H1 (cell line): Measurements from ENCODE around the gene TARS3. TPM values are rescaled to one million over a fixed set of nuclear protein-coding genes. Genes with fewer than 3 reads are reported as not detected.

Experiments
- CTCF ChIA-PET: fragments of 300-600 bp; sonication (Branson Sonifier 250); formaldehyde crosslinking; loops from one replicate; lab custom pipeline; 2021; ENCODE audit not compliant: partially characterized antibody; lab: Charles Lee
- POLR2A ChIA-PET: fragments of 300-600 bp; sonication (Branson Sonifier 250); formaldehyde crosslinking; loops from one replicate; lab custom pipeline; 2021; ENCODE audit warnings: inconsistent platforms; ENCODE audit not compliant: partially characterized antibody; lab: Charles Lee
- DNase-seq, 2 experiments: peaks; one replicate each; pipeline versions ENCODE4 v3.0.0 to v3.0.0-alpha.2; 2010 to 2022; ENCODE audit warnings: low spot score in 2 of 2, low read depth in 1 of 2, mixed read lengths in 1 of 2
- FAIRE-seq: peaks from 2 replicates; lab custom pipeline; 2011; peaks lifted over from hg19 to GRCh38; lab: Jason Lieb, UNC
- H2AFZ ChIP-seq: 2 replicates; pipeline ENCODE4 v1.8.1; 2012; ENCODE audit warnings: low read length, inconsistent platforms
- H2AK5ac ChIP-seq: 2 replicates; pipeline ENCODE4 v1.6.1; 2013; ENCODE audit warnings: low read depth, low read length
- H2BK120ac ChIP-seq: replicated peaks from 2 replicates; pipeline ENCODE3; 2013; ENCODE audit warnings: low read depth, low read length, inconsistent platforms
- H2BK12ac ChIP-seq: 2 replicates; pipeline ENCODE4 v1.6.1; 2013; ENCODE audit warnings: low read depth, low read length
- H2BK15ac ChIP-seq: 2 replicates; pipeline ENCODE4 v1.6.1; 2013; ENCODE audit warnings: low read length
- H2BK20ac ChIP-seq: 2 replicates; pipeline ENCODE4 v1.6.1; 2013; ENCODE audit warnings: low read length
- H2BK5ac ChIP-seq: 2 replicates; pipeline ENCODE4 v1.6.1; 2013; ENCODE audit warnings: low read depth, low read length
- H3K14ac ChIP-seq: 2 replicates; pipeline ENCODE4 v1.6.1; 2013; ENCODE audit warnings: inconsistent platforms; ENCODE audit not compliant: insufficient read length
- H3K18ac ChIP-seq: 2 replicates; pipeline ENCODE4 v1.6.1; 2013; ENCODE audit warnings: low read length; ENCODE audit errors: extremely low read depth
- H3K23ac ChIP-seq: 2 replicates; pipeline ENCODE4 v1.6.1; 2013; ENCODE audit warnings: inconsistent platforms; ENCODE audit not compliant: insufficient read length
- H3K23me2 ChIP-seq: 2 replicates; pipeline ENCODE4 v1.6.1; 2013; ENCODE audit warnings: low read depth, low read length
- H3K27ac ChIP-seq: 2 replicates; pipeline ENCODE4 v1.6.1; 2011; ENCODE audit warnings: low read depth, low read length, inconsistent platforms
- H3K27me3 ChIP-seq, 4 experiments: replicated peaks in 1 of 4; 1 replicate in 1 of 4; 2 replicates in 3 of 4; pipeline versions ENCODE4 v1.6.1 to v1.8.1; 2011 to 2013; ENCODE audit warnings: low read length in 3 of 4, mild to moderate bottlenecking in 3 of 4, inconsistent platforms in 2 of 4, mixed read lengths in 2 of 4, moderate library complexity in 1 of 4; ENCODE audit not compliant: control insufficient read depth in 3 of 4, insufficient read depth in 3 of 4; ENCODE audit errors: extremely low read depth in 1 of 4
- H3K36me3 ChIP-seq, 4 experiments: 2 replicates each; pipeline versions ENCODE4 v1.6.1 to v1.8.1; 2011 to 2013; ENCODE audit warnings: mild to moderate bottlenecking in 4 of 4, low read length in 3 of 4, moderate library complexity in 2 of 4, control low read depth in 1 of 4, inconsistent platforms in 1 of 4; ENCODE audit not compliant: insufficient read depth in 4 of 4, control insufficient read depth in 2 of 4
- H3K4ac ChIP-seq: replicated peaks from 2 replicates; pipeline ENCODE3; 2013; ENCODE audit warnings: low read length, low read depth, mixed read lengths, inconsistent platforms; ENCODE audit not compliant: insufficient read length
- H3K4me1 ChIP-seq, 4 experiments: replicated peaks in 1 of 4; 1 replicate in 1 of 4; 2 replicates in 3 of 4; pipeline versions ENCODE4 v1.6.1 to v1.8.1; 2011 to 2013; ENCODE audit warnings: low read length in 3 of 4, inconsistent platforms in 2 of 4, mixed read lengths in 1 of 4; ENCODE audit not compliant: insufficient read depth in 4 of 4, control insufficient read depth in 3 of 4
- H3K4me2 ChIP-seq, 2 experiments: 2 replicates each; pipeline versions ENCODE4 v1.6.1 to v1.8.1; 2011 to 2013; ENCODE audit warnings: low read depth in 2 of 2, low read length in 2 of 2, control low read depth in 1 of 2, inconsistent platforms in 1 of 2, mild to moderate bottlenecking in 1 of 2; ENCODE audit not compliant: insufficient read depth in 1 of 2
- H3K4me3 ChIP-seq, 4 experiments: fragments of 200-600, 300-600 bp in 1 of 4; sonication (generic), shearing (Covaris generic), sonication (Bioruptor Twin) in 1 of 4; 2 replicates each; pipeline versions ENCODE4 v1.5.1 to v1.8.1; 2011 to 2016; ENCODE audit warnings: low read length in 4 of 4, low read depth in 3 of 4, control low read depth in 2 of 4, inconsistent platforms in 2 of 4, mild to moderate bottlenecking in 2 of 4, mixed read lengths in 1 of 4, moderate library complexity in 1 of 4; ENCODE audit not compliant: insufficient read depth in 2 of 4; ENCODE audit errors: extremely low read depth in 1 of 4
- H3K56ac ChIP-seq: replicated peaks from 2 replicates; pipeline ENCODE3; 2013; ENCODE audit warnings: low read depth, mild to moderate bottlenecking, mixed read lengths, low read length, inconsistent platforms; ENCODE audit not compliant: insufficient read length
- H3K79me1 ChIP-seq: 2 replicates; pipeline ENCODE4 v1.6.1; 2013; ENCODE audit warnings: low read depth, low read length, control low read depth
- H3K79me2 ChIP-seq, 2 experiments: 2 replicates each; pipeline versions ENCODE4 v1.6.1 to v1.8.1; 2012 to 2013; ENCODE audit warnings: low read length in 2 of 2, mild to moderate bottlenecking in 2 of 2, inconsistent platforms in 1 of 2; ENCODE audit not compliant: insufficient read depth in 2 of 2, control insufficient read depth in 1 of 2
- H3K9ac ChIP-seq, 4 experiments: replicated peaks in 1 of 4; 1 replicate in 1 of 4; 2 replicates in 3 of 4; pipeline versions ENCODE4 v1.6.1 to v1.8.1; 2011 to 2013; ENCODE audit warnings: low read depth in 3 of 4, low read length in 3 of 4, control low read depth in 2 of 4, mild to moderate bottlenecking in 2 of 4, moderate library complexity in 2 of 4, inconsistent platforms in 1 of 4; ENCODE audit errors: extremely low read depth in 1 of 4
- H3K9me3 ChIP-seq, 2 experiments: 2 replicates each; pipeline versions ENCODE4 v1.6.1 to v1.8.1; 2012 to 2013; ENCODE audit warnings: mild to moderate bottlenecking in 2 of 2, moderate library complexity in 2 of 2, control low read depth in 1 of 2, inconsistent platforms in 1 of 2, low read depth in 1 of 2, low read length in 1 of 2, mixed read lengths in 1 of 2; ENCODE audit not compliant: insufficient read depth in 2 of 2
- H4K20me1 ChIP-seq, 2 experiments: replicated peaks in 1 of 2; 2 replicates each; pipeline versions ENCODE3 to v1.8.1; 2011 to 2013; ENCODE audit warnings: inconsistent platforms in 2 of 2, low read length in 2 of 2, mild to moderate bottlenecking in 1 of 2; ENCODE audit not compliant: insufficient read depth in 2 of 2, control insufficient read depth in 1 of 2
- H4K5ac ChIP-seq: 2 replicates; pipeline ENCODE4 v1.6.1; 2013; ENCODE audit warnings: low read length, low read depth, mixed read lengths, inconsistent platforms; ENCODE audit not compliant: insufficient read length
- H4K8ac ChIP-seq: 2 replicates; pipeline ENCODE4 v1.8.0; 2013; ENCODE audit warnings: mild to moderate bottlenecking, moderate library complexity, low read length, inconsistent platforms; ENCODE audit not compliant: insufficient read depth; ENCODE audit errors: extremely low read depth
- H4K91ac ChIP-seq: replicated peaks from 2 replicates; pipeline ENCODE3; 2013; ENCODE audit warnings: low read length, mixed read lengths, inconsistent platforms; ENCODE audit not compliant: insufficient read length
- CHD1 ChIP-seq: IDR thresholded peaks from 2 replicates; pipeline ENCODE4 v1.6.1; 2012; ENCODE audit warnings: low read depth, low read length, improper control_type of control experiment
- EP300 ChIP-seq, 2 experiments: IDR thresholded peaks; 1 replicate in 1 of 2; 2 replicates in 1 of 2; pipeline ENCODE4 v1.6.1; 2011 to 2012; ENCODE audit warnings: low read depth in 2 of 2, low read length in 2 of 2, mild to moderate bottlenecking in 2 of 2, borderline replicate concordance in 1 of 2, inconsistent platforms in 1 of 2, moderate library complexity in 1 of 2
- NRF1 ChIP-seq: IDR thresholded peaks from 2 replicates; pipeline ENCODE4 v1.6.1; 2011; ENCODE audit warnings: mild to moderate bottlenecking, low read depth, low read length, improper control_type of control experiment
- POLR2AphosphoS5 ChIP-seq: IDR thresholded peaks from 2 replicates; pipeline ENCODE4 v1.6.1; 2011; ENCODE audit warnings: low read depth, low read length
- RXRA ChIP-seq: IDR thresholded peaks from 2 replicates; pipeline ENCODE4 v1.6.1; 2011; ENCODE audit warnings: low read depth, mild to moderate bottlenecking, low read length, moderate library complexity; ENCODE audit not compliant: insufficient read depth
- WGBS, 2 experiments: shearing (Covaris generic) in 1 of 2; methylation state at CpG; one replicate each; pipeline versions ENCODE4 v1.1.6 to v1.1.7; 2013 to 2015; ENCODE audit warnings: low lambda C conversion rate in 2 of 2, mixed read lengths in 2 of 2, inconsistent platforms in 1 of 2, low coverage in 1 of 2, missing lambda C conversion rate in 1 of 2; ENCODE audit not compliant: insufficient replicate concordance in 2 of 2, insufficient coverage in 1 of 2, insufficient read length in 1 of 2; ENCODE audit errors: extremely low coverage in 1 of 2, missing lambda C conversion rate in 1 of 2; 5-methylcytosine and 5-hydroxymethylcytosine counted together
- polyA plus RNA-seq, 7 experiments: library from polyadenylated mRNA; depleted of rRNA in 3 of 7; stranded (reverse) in 5 of 7; unstranded in 2 of 7; fragments of >200 nt in 5 of 7; fragments of 200-250 nt in 2 of 7; gene quantifications; 1 replicate in 5 of 7; 2 replicates in 1 of 7; 4 replicates in 1 of 7; pipeline versions ENCODE4 v1.2.1 to v1.2.3, GENCODE V29; 2011 to 2013; ENCODE audit warnings: missing spikeins in 2 of 7, mixed read lengths in 2 of 7
- total RNA-seq: library from RNA; stranded (reverse); fragmentation: NEBNext Ultra II Directional; extraction: Animal tissue kit (Norgen Biotek cat#: 25700); gene quantifications from 2 replicates; pipeline ENCODE4 v1.2.1, GENCODE V29; 2021

Gene TARS3
- total and polyA plus RNA-seq, 2 of the 8 experiments (the other 6 are each of a cell fraction or from before 2014, with no cell fraction given), result 2.1 to 13.9 TPM

GRCh38 chr15:101637516-101637915, 86.8 kb downstream of the TARS3 start:
- POLR2A ChIA-PET, result no interaction called here
- no peak for FAIRE-seq
- WGBS, 2 experiments, result 80% methylated on average over 6 of the region's 6 CpGs; no CpG with 5 or more reads in 1 of the 2 experiments
- Histone ChIP-seq H3K56ac (no peak overlapping the region), H2BK20ac (no peak overlapping the region), H2BK5ac (no peak overlapping the region), H3K9ac (no peak overlapping the region), H3K36me3 (peaks cover 0 to 3% (median 1%) of the 10 kb centered on the region in 4 experiments; a peak in 4 of 8 replicates), H2BK12ac (no peak overlapping the region), H3K79me2 (no peaks in the 10 kb centered on the region), H4K8ac (no peak overlapping the region), H3K4me3 (no peak overlapping the region), H3K23me2 (no peaks in the 10 kb centered on the region)
- TF ChIP-seq CHD1, result no peak
- TF ChIP-seq RXRA, result no peak
- TF ChIP-seq NRF1, result no peak
- TF ChIP-seq POLR2AphosphoS5, result no peak
- no peak for TF ChIP-seq EP300 (IDR thresholded peaks at IDR 0.05; ENCODE audit: borderline replicate concordance in 1 of 2, low read depth in 2 of 2, low read length in 2 of 2)
- TF ChIP-seq, all 59 proteins: peak for 0
- Histone ChIP-seq H2AK5ac (no peak overlapping the region), H3K4me2 (no peak overlapping the region), H4K5ac (no peak overlapping the region), H3K79me1 (no peaks in the 10 kb centered on the region), H3K18ac (no peak overlapping the region), H3K4ac (no peak overlapping the region), H3K23ac (no peak overlapping the region), H4K20me1 (peaks cover 0 to 4% of the 10 kb centered on the region in 2 experiments), H3K4me1 (no peaks in the 10 kb centered on the region), H2AFZ (no peak overlapping the region), H3K27me3 (no peaks in the 10 kb centered on the region), H2BK120ac (no peak overlapping the region), H2BK15ac (no peak overlapping the region), H4K91ac (no peak overlapping the region), H3K14ac (no peak overlapping the region), H3K27ac (no peak overlapping the region), H3K9me3 (no peaks in the 10 kb centered on the region)
- CTCF ChIA-PET, result interaction anchor here (0.7 to 8.8 kb wide), 7 partner anchors 15 to 368 kb away, joined by 3 to 70 read pairs (median 4); no protein-coding TSS in a partner anchor
- DNase-seq, result no peak
